Activated naive CD8-positive, alpha-beta T cell treated with anti-CD3 and anti-CD28 coated beads, Interleukin-2, amount 10 ng/mL, durations not matched to agents 7 days and 5 days (primary cell): ENCODE data around the gene NFATC3. TPM values are rescaled to one million over a fixed set of nuclear protein-coding genes. Genes with fewer than 3 reads are reported as not detected.
"Not testable (repeated sequence)": the region's sequence is repeated elsewhere in the genome, so short reads cannot be mapped to it uniquely, and the experiment has no call there.

Source experiments
- ATAC-seq: fragments of 150-1000 bp; cut with Tn5 transposase; one replicate; pipeline ENCODE4 v1.10.0; 2021; ENCODE audit warnings: low read depth, moderate library complexity
- POLR2A ChIA-PET: fragments of 350-600 bp; sonication (Branson Sonifier 250); formaldehyde crosslinking; loops from one replicate; lab custom pipeline; 2021; ENCODE audit warnings: antibody characterized with exemption; lab: Charles Lee
- DNase-seq: peaks from one replicate; pipeline ENCODE4 v3.0.0; 2021
- H3K27ac Mint-ChIP-seq: one replicate; pipeline ENCODE4 v1.8.0; 2022; ENCODE audit warnings: mild to moderate bottlenecking, mixed read lengths
- H3K27me3 Mint-ChIP-seq: one replicate; pipeline ENCODE4 v1.8.0; 2022; ENCODE audit warnings: mild to moderate bottlenecking, moderate library complexity, mixed read lengths
- H3K36me3 Mint-ChIP-seq: one replicate; pipeline ENCODE4 v1.8.0; 2021; ENCODE audit warnings: mild to moderate bottlenecking, mixed read lengths
- H3K4me1 Mint-ChIP-seq: one replicate; pipeline ENCODE4 v1.8.0; 2021; ENCODE audit warnings: mixed read lengths
- H3K4me3 Mint-ChIP-seq: one replicate; pipeline ENCODE4 v1.8.0; 2022; ENCODE audit warnings: mild to moderate bottlenecking, moderate library complexity, mixed read lengths
- H3K9me3 Mint-ChIP-seq: one replicate; pipeline ENCODE4 v1.8.0; 2021; ENCODE audit warnings: mixed read lengths
- total RNA-seq, 2 experiments: library from RNA; stranded (reverse); gene quantifications; one replicate each; pipeline ENCODE4 v1.2.3, GENCODE V29; 2021

The NFATC3 gene
- total RNA-seq, 2 experiments from 2014 or later: 132 to 139 TPM

GRCh38 chr16:68117884-68118283 is 32.7 kb downstream of the NFATC3 start:
- ATAC-seq (no peak), DNase-seq (no peak)
- Mint-ChIP-seq H3K27ac (no peak overlapping the region), H3K9me3 (peaks cover under 1% of the 10 kb centered on the region), H3K4me3 (no peak overlapping the region), H3K36me3 (peaks cover 18% of the 10 kb centered on the region), H3K4me1 (peaks cover 51% of the 10 kb centered on the region), H3K27me3 (no peaks in the 10 kb centered on the region)
- POLR2A ChIA-PET: no interaction called here

- ATAC-seq, DNase-seq, H3K4me3 Mint-ChIP-seq, H3K27ac Mint-ChIP-seq, POLR2A ChIA-PET, H3K27me3 Mint-ChIP-seq, H3K9me3 Mint-ChIP-seq: not testable (repeated sequence)
- peaks cover 44% of the 10 kb centered on the region for H3K4me1 Mint-ChIP-seq
- H3K36me3 Mint-ChIP-seq: peaks cover 17% of the 10 kb centered on the region
Observed at GRCh38 chr16:68118954-68119353, 33.8 kb downstream of the NFATC3 start.

GRCh38 chr16:68120496-68120895 is 35.3 kb downstream of the NFATC3 start:
- Mint-ChIP-seq H3K36me3 (peaks cover 20% of the 10 kb centered on the region), H3K4me1 (peaks cover 41% of the 10 kb centered on the region)
- POLR2A ChIA-PET: interaction anchor here (0.6 to 0.7 kb wide), 2 partner anchors 32 to 75 kb away, joined by 3 to 4 read pairs; no protein-coding TSS in a partner anchor
- H3K9me3 Mint-ChIP-seq, ATAC-seq, DNase-seq, H3K27ac Mint-ChIP-seq, H3K27me3 Mint-ChIP-seq, H3K4me3 Mint-ChIP-seq: not testable (repeated sequence)

- DNase-seq: no peak
- H3K36me3 Mint-ChIP-seq: peaks cover 32% of the 10 kb centered on the region
- no peak overlapping the region for H3K27ac Mint-ChIP-seq
- peaks cover 36% of the 10 kb centered on the region for H3K4me1 Mint-ChIP-seq
- H3K27me3 Mint-ChIP-seq: no peaks in the 10 kb centered on the region
- POLR2A ChIA-PET: no interaction called here
- ATAC-seq: no peak
- no peak overlapping the region for H3K4me3 Mint-ChIP-seq
- H3K9me3 Mint-ChIP-seq: no peaks in the 10 kb centered on the region
Observed at GRCh38 chr16:68126395-68126794, 41.2 kb downstream of the NFATC3 start.

- peaks cover 28% of the 10 kb centered on the region for H3K36me3 Mint-ChIP-seq
- POLR2A ChIA-PET: no interaction called here
Observed at GRCh38 chr16:68128577-68129305, 43.6 kb downstream of the NFATC3 start.

GRCh38 chr16:68130520-68130919 is 45.4 kb downstream of the NFATC3 start:
- DNase-seq (no peak), ATAC-seq (no peak)
- no peak overlapping the region for H3K4me3 Mint-ChIP-seq
- H3K9me3 Mint-ChIP-seq: no peaks in the 10 kb centered on the region
- H3K4me1 Mint-ChIP-seq: peaks cover 31% of the 10 kb centered on the region
- no peak overlapping the region for H3K27ac Mint-ChIP-seq
- H3K36me3 Mint-ChIP-seq: peaks cover 32% of the 10 kb centered on the region
- no peaks in the 10 kb centered on the region for H3K27me3 Mint-ChIP-seq
- POLR2A ChIA-PET: no interaction called here

More at GRCh38 chr16:68128577-68129305, 43.6 kb downstream of the NFATC3 start:
- ATAC-seq: no peak
- DNase-seq: no peak
- Mint-ChIP-seq H3K9me3 (no peaks in the 10 kb centered on the region), H3K27ac (no peak overlapping the region), H3K4me3 (no peak overlapping the region), H3K4me1 (peaks cover 32% of the 10 kb centered on the region), H3K27me3 (no peaks in the 10 kb centered on the region)

GRCh38 chr16:68131813-68132706 is 46.9 kb downstream of the NFATC3 start:
- DNase-seq (no peak), ATAC-seq (peak; percentile 82)
- Mint-ChIP-seq H3K36me3 (peaks cover 32% of the 10 kb centered on the region), H3K4me3 (peak overlapping the region; percentile 41), H3K27ac (peak overlapping the region; percentile 39), H3K27me3 (no peaks in the 10 kb centered on the region), H3K4me1 (peaks cover 26% of the 10 kb centered on the region), H3K9me3 (no peaks in the 10 kb centered on the region)
- POLR2A ChIA-PET: no interaction called here

- ATAC-seq, H3K4me3 Mint-ChIP-seq, H3K27me3 Mint-ChIP-seq, POLR2A ChIA-PET, H3K27ac Mint-ChIP-seq, DNase-seq, H3K9me3 Mint-ChIP-seq: not testable (repeated sequence)
- peaks cover 32% of the 10 kb centered on the region for H3K36me3 Mint-ChIP-seq
- peaks cover 26% of the 10 kb centered on the region for H3K4me1 Mint-ChIP-seq
Observed at GRCh38 chr16:68133000-68133399, 47.8 kb downstream of the NFATC3 start.

- DNase-seq (no peak), ATAC-seq (no peak)
- Mint-ChIP-seq H3K27me3 (no peaks in the 10 kb centered on the region), H3K9me3 (no peaks in the 10 kb centered on the region), H3K4me1 (peaks cover 27% of the 10 kb centered on the region), H3K27ac (no peak overlapping the region), H3K4me3 (no peak overlapping the region), H3K36me3 (peaks cover 35% of the 10 kb centered on the region)
- POLR2A ChIA-PET: interaction anchor here (0.7 kb wide), 1 partner anchor 31 kb away, joined by 3 read pairs; no protein-coding TSS in a partner anchor
Observed at GRCh38 chr16:68134644-68135043, 49.5 kb downstream of the NFATC3 start.

- POLR2A ChIA-PET: interaction anchor here (0.7 kb wide), 1 partner anchor 88 kb away, joined by 3 read pairs; no protein-coding TSS in a partner anchor
- DNase-seq (no peak), ATAC-seq (no peak)
- no peak overlapping the region for H3K27ac Mint-ChIP-seq
- no peaks in the 10 kb centered on the region for H3K27me3 Mint-ChIP-seq
- H3K4me3 Mint-ChIP-seq: no peak overlapping the region
- peaks cover 19% of the 10 kb centered on the region for H3K4me1 Mint-ChIP-seq
- no peaks in the 10 kb centered on the region for H3K9me3 Mint-ChIP-seq
- peaks cover 33% of the 10 kb centered on the region for H3K36me3 Mint-ChIP-seq
Observed at GRCh38 chr16:68136515-68136914, 51.3 kb downstream of the NFATC3 start.

- POLR2A ChIA-PET: no interaction called here
- ATAC-seq: no peak
- H3K36me3 Mint-ChIP-seq: peaks cover 37% of the 10 kb centered on the region
- no peaks in the 10 kb centered on the region for H3K27me3 Mint-ChIP-seq
- H3K4me1 Mint-ChIP-seq: peaks cover 19% of the 10 kb centered on the region
- no peak overlapping the region for H3K4me3 Mint-ChIP-seq
- H3K27ac Mint-ChIP-seq: no peak overlapping the region
- no peaks in the 10 kb centered on the region for H3K9me3 Mint-ChIP-seq
- no peak for DNase-seq
Observed at GRCh38 chr16:68144008-68144407, 58.8 kb downstream of the NFATC3 start.

GRCh38 chr16:68146585-68146984 is 61.4 kb downstream of the NFATC3 start:
- peaks cover 24% of the 10 kb centered on the region for H3K36me3 Mint-ChIP-seq
- H3K4me3 Mint-ChIP-seq: no peak overlapping the region
- POLR2A ChIA-PET: no interaction called here
- no peaks in the 10 kb centered on the region for H3K27me3 Mint-ChIP-seq
- H3K27ac Mint-ChIP-seq: no peak overlapping the region
- H3K9me3 Mint-ChIP-seq: no peaks in the 10 kb centered on the region
- DNase-seq (no peak), ATAC-seq (no peak)
- H3K4me1 Mint-ChIP-seq: peaks cover 10% of the 10 kb centered on the region

GRCh38 chr16:68147444-68147843 is 62.3 kb downstream of the NFATC3 start:
- peaks cover 18% of the 10 kb centered on the region for H3K36me3 Mint-ChIP-seq
- H3K4me1 Mint-ChIP-seq: peaks cover 10% of the 10 kb centered on the region
- no peak for ATAC-seq
- POLR2A ChIA-PET: no interaction called here
- no peak overlapping the region for H3K27ac Mint-ChIP-seq
- no peak for DNase-seq
- H3K27me3 Mint-ChIP-seq: no peaks in the 10 kb centered on the region
- H3K9me3 Mint-ChIP-seq: no peaks in the 10 kb centered on the region
- H3K4me3 Mint-ChIP-seq: no peak overlapping the region
